IMR-90 (cell line): ENCODE data around the gene NEK8. TPM values are rescaled to one million over a fixed set of nuclear protein-coding genes. Genes with fewer than 3 reads are reported as not detected.

ENCODE experiments used
- ATAC-seq: fragments of 200-7000 bp; cut with Tn5 transposase; 2 replicates; pipeline ENCODE4 v1.9.1; 2020; ENCODE audit warnings: low read depth, mild to moderate bottlenecking, moderate library complexity
- BruUV-seq: library from RNA; stranded (reverse); fragments of 400-500 nt; replicated peaks from 2 replicates; lab custom pipeline; 2021; lab: Mats Ljungman, UMichigan
- CTCF ChIA-PET: fragments of 300-600 bp; formaldehyde crosslinking; extraction: SDS; loops from one replicate; lab custom pipeline; 2021; ENCODE audit warnings: antibody characterized with exemption; lab: Yijun Ruan, JAX
- POLR2A ChIA-PET: fragments of 300-600 bp; sonication (Branson Sonifier 250); formaldehyde crosslinking; loops from one replicate; lab custom pipeline; 2022; ENCODE audit warnings: antibody characterized with exemption; ENCODE audit not compliant: unreplicated experiment; lab: Charles Lee
- DNase-seq: peaks from one replicate; pipeline ENCODE4 v3.0.0; 2013
- H2AFZ ChIP-seq: replicated peaks from 2 replicates; pipeline ENCODE3; 2013; ENCODE audit warnings: low read length, mild to moderate bottlenecking; ENCODE audit not compliant: poor library complexity
- H2AK5ac ChIP-seq: 2 replicates; pipeline ENCODE4 v1.6.1; 2013; ENCODE audit warnings: low read depth, low read length, inconsistent platforms
- H2AK9ac ChIP-seq: replicated peaks from 2 replicates; pipeline ENCODE3; 2013; ENCODE audit warnings: mild to moderate bottlenecking, low read depth, low read length, moderate library complexity; ENCODE audit not compliant: poor library complexity
- H2BK120ac ChIP-seq: 2 replicates; pipeline ENCODE4 v1.6.1; 2013; ENCODE audit warnings: low read depth, low read length, inconsistent platforms
- H2BK15ac ChIP-seq: 3 replicates; pipeline ENCODE4 v1.6.1; 2013; ENCODE audit warnings: low read depth, low read length, inconsistent platforms
- H2BK20ac ChIP-seq: 2 replicates; pipeline ENCODE4 v1.6.1; 2013; ENCODE audit warnings: low read depth, mild to moderate bottlenecking, inconsistent platforms, low read length, moderate library complexity
- H2BK5ac ChIP-seq: 2 replicates; pipeline ENCODE4 v1.6.1; 2013; ENCODE audit warnings: mild to moderate bottlenecking, low read depth, low read length, inconsistent platforms; ENCODE audit not compliant: poor library complexity, severe bottlenecking
- H3K14ac ChIP-seq: replicated peaks from 2 replicates; pipeline ENCODE4 v1.6.1; 2013; ENCODE audit warnings: low read depth, low read length, inconsistent platforms
- H3K18ac ChIP-seq: 2 replicates; pipeline ENCODE4 v1.6.1; 2013; ENCODE audit warnings: low read depth, low read length, control low read depth
- H3K23ac ChIP-seq: 2 replicates; pipeline ENCODE4 v1.6.1; 2013; ENCODE audit warnings: low read depth, low read length, inconsistent platforms
- H3K27ac ChIP-seq: 2 replicates; pipeline ENCODE4 v1.5.1; 2013; ENCODE audit warnings: mild to moderate bottlenecking, control low read depth, low read length; ENCODE audit not compliant: insufficient read depth
- H3K27me3 ChIP-seq: 2 replicates; pipeline ENCODE4 v1.6.1; 2013; ENCODE audit warnings: low read length; ENCODE audit not compliant: control insufficient read depth, insufficient read depth
- H3K36me3 ChIP-seq: 2 replicates; pipeline ENCODE4 v1.6.1; 2013; ENCODE audit warnings: low read length, mixed read lengths; ENCODE audit not compliant: control insufficient read depth, insufficient read depth
- H3K4ac ChIP-seq: 2 replicates; pipeline ENCODE4 v1.6.1; 2013; ENCODE audit warnings: low read depth, low read length, inconsistent platforms
- H3K4me1 ChIP-seq: 2 replicates; pipeline ENCODE4 v1.6.1; 2013; ENCODE audit warnings: low read length, mixed read lengths; ENCODE audit not compliant: control insufficient read depth, insufficient read depth
- H3K4me2 ChIP-seq: 2 replicates; pipeline ENCODE4 v1.6.1; 2013; ENCODE audit warnings: low read depth, mild to moderate bottlenecking, control low read depth, low read length, moderate library complexity
- H3K4me3 ChIP-seq: 2 replicates; pipeline ENCODE4 v1.5.1; 2013; ENCODE audit warnings: low read depth, mild to moderate bottlenecking, control low read depth, low read length, moderate library complexity; ENCODE audit not compliant: insufficient read depth
- H3K56ac ChIP-seq: 2 replicates; pipeline ENCODE4 v1.6.1; 2013; ENCODE audit warnings: low read length, inconsistent platforms; ENCODE audit not compliant: insufficient read depth; ENCODE audit errors: extremely low read depth
- H3K79me1 ChIP-seq, 2 experiments: 2 replicates each; pipeline ENCODE4 v1.6.1; 2013; ENCODE audit warnings: low read length in 2 of 2, inconsistent platforms in 1 of 2, low read depth in 1 of 2
- H3K9ac ChIP-seq: 2 replicates; pipeline ENCODE4 v1.6.1; 2013; ENCODE audit warnings: low read depth, low read length, control low read depth
- H3K9me1 ChIP-seq: 2 replicates; pipeline ENCODE4 v1.6.1; 2013; ENCODE audit warnings: low read length, inconsistent platforms; ENCODE audit not compliant: insufficient read depth
- H3K9me3 ChIP-seq: 2 replicates; pipeline ENCODE4 v1.6.1; 2013; ENCODE audit warnings: low read length; ENCODE audit not compliant: control insufficient read depth, insufficient read depth
- H4K20me1 ChIP-seq: 2 replicates; pipeline ENCODE4 v1.6.1; 2013; ENCODE audit warnings: low read length, inconsistent platforms; ENCODE audit not compliant: insufficient read depth
- H4K5ac ChIP-seq: 2 replicates; pipeline ENCODE4 v1.6.1; 2013; ENCODE audit warnings: mild to moderate bottlenecking, low read depth, low read length, control low read depth
- H4K8ac ChIP-seq, 2 experiments: 2 replicates each; pipeline ENCODE4 v1.6.1; 2013; ENCODE audit warnings: low read depth in 2 of 2, low read length in 2 of 2, control low read depth in 1 of 2, inconsistent platforms in 1 of 2
- H4K91ac ChIP-seq: 2 replicates; pipeline ENCODE4 v1.6.1; 2013; ENCODE audit warnings: low read depth, low read length, inconsistent platforms; ENCODE audit not compliant: insufficient read depth
- BHLHE40 ChIP-seq: fragments of 150-350 bp; IDR thresholded peaks from 2 replicates; pipeline ENCODE4 v1.6.1; 2016; ENCODE audit warnings: mild to moderate bottlenecking, low read depth, low read length
- CEBPB ChIP-seq: IDR thresholded peaks from 2 replicates; pipeline ENCODE4 v1.6.1; 2012; ENCODE audit warnings: low read depth, low read length, improper control_type of control experiment
- CHD1 ChIP-seq: IDR thresholded peaks from 2 replicates; pipeline ENCODE4 v1.6.1; 2012; ENCODE audit warnings: low read depth, low read length, improper control_type of control experiment
- FOS ChIP-seq: fragments of 150-350 bp; IDR thresholded peaks from 2 replicates; pipeline ENCODE4 v1.6.1; 2016; ENCODE audit warnings: low read depth, low read length
- MAFK ChIP-seq: IDR thresholded peaks from 2 replicates; pipeline ENCODE4 v1.6.1; 2012; ENCODE audit warnings: low read depth, low read length, improper control_type of control experiment
- MAZ ChIP-seq: IDR thresholded peaks from 2 replicates; pipeline ENCODE4 v1.6.1; 2012; ENCODE audit warnings: low read depth, mild to moderate bottlenecking, low read length, improper control_type of control experiment, moderate library complexity, borderline replicate concordance
- MXI1 ChIP-seq: IDR thresholded peaks from 2 replicates; pipeline ENCODE4 v1.6.1; 2012; ENCODE audit warnings: low read depth, mild to moderate bottlenecking, low read length, moderate library complexity, borderline replicate concordance
- NFE2L2 ChIP-seq: fragments of 150-350 bp; IDR thresholded peaks from 2 replicates; pipeline ENCODE4 v1.6.1; 2016; ENCODE audit warnings: low read depth, mild to moderate bottlenecking, low read length
- POLR2A ChIP-seq: IDR thresholded peaks from 2 replicates; pipeline ENCODE4 v1.6.1; 2012; ENCODE audit warnings: mild to moderate bottlenecking, low read depth, low read length
- RAD21 ChIP-seq: IDR thresholded peaks from 2 replicates; pipeline ENCODE4 v1.6.1; 2012; ENCODE audit warnings: low read length, improper control_type of control experiment
- RCOR1 ChIP-seq: IDR thresholded peaks from 2 replicates; pipeline ENCODE4 v1.6.1; 2012; ENCODE audit warnings: mild to moderate bottlenecking, low read length, improper control_type of control experiment; ENCODE audit not compliant: insufficient replicate concordance
- RFX5 ChIP-seq: IDR thresholded peaks from 2 replicates; pipeline ENCODE4 v1.8.0; 2012; ENCODE audit warnings: low read depth, mild to moderate bottlenecking, low read length, moderate library complexity
- SMC3 ChIP-seq: fragments of 150-350 bp; IDR thresholded peaks from 2 replicates; pipeline ENCODE4 v1.6.1; 2016; ENCODE audit warnings: low read depth, mild to moderate bottlenecking, antibody characterized with exemption, low read length, moderate library complexity
- USF2 ChIP-seq: fragments of 150-350 bp; IDR thresholded peaks from 2 replicates; pipeline ENCODE4 v1.6.1; 2017; ENCODE audit warnings: mild to moderate bottlenecking, antibody characterized with exemption, low read length, low read depth
- WGBS, 2 experiments: methylation state at CpG; one replicate each; pipeline versions ENCODE4 v1.1.5 to v1.1.7; 2013; ENCODE audit warnings: missing lambda C conversion rate in 2 of 2; ENCODE audit not compliant: insufficient read length in 1 of 2; ENCODE audit errors: extremely low coverage in 2 of 2; 5-methylcytosine and 5-hydroxymethylcytosine counted together
- dilution Hi-C: fragments of 300-500 bp; cut with HindIII; formaldehyde crosslinking; loops from one replicate; pipeline ENCODE4 v1.14.3; 2018; ENCODE audit warnings: low sequenced_read_pairs; ENCODE audit not compliant: unreplicated experiment
- in situ Hi-C: fragments of 300-500 bp; cut with MboI; formaldehyde crosslinking; loops from 3 replicates; pipeline ENCODE4 v1.14.3; 2019; ENCODE audit warnings: low sequenced_read_pairs, inconsistent platforms, mixed read lengths
- intact Hi-C: fragments of 100-400 bp; cut with micrococcal nuclease; formaldehyde crosslinking; loops from 2 replicates; pipeline ENCODE4 v1.10.0; 2022
- polyA plus RNA-seq, 3 experiments: library from polyadenylated mRNA; depleted of rRNA; stranded (reverse); fragments of >200 nt; gene quantifications; 2 replicates each; pipeline ENCODE4 v1.2.3, GENCODE V29; 2012; ENCODE audit warnings: low replicate concordance in 1 of 3
- total RNA-seq: library from RNA; depleted of rRNA; stranded (reverse); fragments of >200 nt; gene quantifications from 2 replicates; pipeline ENCODE4 v1.2.3, GENCODE V29; 2012
- TF ChIP-seq, protein P1 (sequence below): conservative IDR thresholded peaks from 2 replicates; pipeline ENCODE4 v1.5.1; 2012; ENCODE audit warnings: mild to moderate bottlenecking, low read depth, low read length, improper control_type of control experiment

NEK8 gene
- total and polyA plus RNA-seq, 2 of the 4 experiments (the other 2 are of a cell fraction): 4.6 to 5.2 TPM

- 1% methylated on average over 14 of the region's 31 CpGs; no CpG with 5 or more reads in 1 of the 2 experiments for WGBS, 2 experiments
- peak overlapping the region; percentile 98 for H3K56ac ChIP-seq
- H2BK15ac ChIP-seq: no peak overlapping the region
- H2BK20ac ChIP-seq: no peak overlapping the region
- H3K9me1 ChIP-seq: peaks cover 17% of the 10 kb centered on the region; the same call in 1 of the 2 replicates
- in situ Hi-C loops: no loop called here
- H4K91ac ChIP-seq: peak overlapping the region; percentile 91
- peak overlapping the region; percentile 87 for H3K4me2 ChIP-seq
- peak overlapping the region; percentile 98 for H3K23ac ChIP-seq
- peaks cover 5 to 57% of the 10 kb centered on the region in 2 experiments; a peak in 3 of 4 replicates for H3K79me1 ChIP-seq
- no TSS peak for BruUV-seq
- H3K36me3 ChIP-seq: peaks cover 36% of the 10 kb centered on the region
- H3K27ac ChIP-seq: peak overlapping the region; percentile 94
- peak overlapping the region; percentile 96 for H3K14ac ChIP-seq
- peaks cover 16% of the 10 kb centered on the region for H3K4me1 ChIP-seq
- peak overlapping the region; percentile 64 for H2AFZ ChIP-seq
- peak overlapping the region; percentile 96 for H2BK5ac ChIP-seq
- dilution Hi-C loops: no loop called here
- ChIA-PET POLR2A (interaction anchor here (0.5 to 1.2 kb wide), 2 partner anchors 16 to 35 kb away, joined by 3 read pairs; partner anchors contain the start of gene NEK8), CTCF (interaction anchor here (1.2 to 3.5 kb wide), 2 partner anchors 18 to 25 kb away, joined by 3 to 40 read pairs; partner anchors contain the start of genes NEK8, RPL23A and TLCD1)
- H2AK5ac ChIP-seq: peak overlapping the region; percentile 97
- H2AK9ac ChIP-seq: peak overlapping the region; percentile 99
- H3K18ac ChIP-seq: peak overlapping the region; percentile 39; the same call in 1 of the 2 replicates
- H3K9ac ChIP-seq: peak overlapping the region; percentile 99
- H3K4me3 ChIP-seq: peak overlapping the region; percentile 100
- peak overlapping the region; percentile 78 for H3K4ac ChIP-seq
- intact Hi-C loops: no loop called here
- H3K9me3 ChIP-seq: no peaks in the 10 kb centered on the region
- H2BK120ac ChIP-seq: 0 out of 2 replicates have a peak overlapping the region, but pooled peaks have one; percentile 28
- DNase-seq (peak; percentile 47), ATAC-seq (peak; percentile 7)
- no peaks in the 10 kb centered on the region for H3K27me3 ChIP-seq
- peaks cover 61% of the 10 kb centered on the region for H4K20me1 ChIP-seq
- H4K5ac ChIP-seq: peak overlapping the region; percentile 55
- H4K8ac ChIP-seq: peak overlapping the region; percentile 83 to 97
- TF ChIP-seq CHD1 (no peak), MAZ (no peak), RCOR1 (no peak), SMC3 (no peak), MAFK (no peak), USF2 (no peak), RAD21 (no peak), FOS (no peak), RFX5 (no peak), CEBPB (no peak), POLR2A (no peak), BHLHE40 (no peak), MXI1 (no peak), NFE2L2 (no peak)
- TF ChIP-seq, protein P1, sequence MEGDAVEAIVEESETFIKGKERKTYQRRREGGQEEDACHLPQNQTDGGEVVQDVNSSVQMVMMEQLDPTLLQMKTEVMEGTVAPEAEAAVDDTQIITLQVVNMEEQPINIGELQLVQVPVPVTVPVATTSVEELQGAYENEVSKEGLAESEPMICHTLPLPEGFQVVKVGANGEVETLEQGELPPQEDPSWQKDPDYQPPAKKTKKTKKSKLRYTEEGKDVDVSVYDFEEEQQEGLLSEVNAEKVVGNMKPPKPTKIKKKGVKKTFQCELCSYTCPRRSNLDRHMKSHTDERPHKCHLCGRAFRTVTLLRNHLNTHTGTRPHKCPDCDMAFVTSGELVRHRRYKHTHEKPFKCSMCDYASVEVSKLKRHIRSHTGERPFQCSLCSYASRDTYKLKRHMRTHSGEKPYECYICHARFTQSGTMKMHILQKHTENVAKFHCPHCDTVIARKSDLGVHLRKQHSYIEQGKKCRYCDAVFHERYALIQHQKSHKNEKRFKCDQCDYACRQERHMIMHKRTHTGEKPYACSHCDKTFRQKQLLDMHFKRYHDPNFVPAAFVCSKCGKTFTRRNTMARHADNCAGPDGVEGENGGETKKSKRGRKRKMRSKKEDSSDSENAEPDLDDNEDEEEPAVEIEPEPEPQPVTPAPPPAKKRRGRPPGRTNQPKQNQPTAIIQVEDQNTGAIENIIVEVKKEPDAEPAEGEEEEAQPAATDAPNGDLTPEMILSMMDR: no peak
Measured at GRCh38 chr17:28744972-28745785, 16.6 kb downstream of the NEK8 start.
